NCI-H2227 (cell line): ENCODE results near the gene SOD2.
A peak's percentile ranks its signal among the peaks of the same experiment; 100 is the strongest.
"Not testable (repeated sequence)": the region's sequence is repeated elsewhere in the genome, so short reads cannot be mapped to it uniquely, and the experiment has no call there.

Experiments used
- DNase-seq: peaks from one replicate; lab custom pipeline; 2025; ENCODE audit not compliant: unreplicated experiment; lab: John Stamatoyannopoulos, UW

Gene SOD2

GRCh38 chr6:159716247-159717096 is 23.4 kb upstream of the SOD2 start:
- DNase-seq, result no peak

DNA sequence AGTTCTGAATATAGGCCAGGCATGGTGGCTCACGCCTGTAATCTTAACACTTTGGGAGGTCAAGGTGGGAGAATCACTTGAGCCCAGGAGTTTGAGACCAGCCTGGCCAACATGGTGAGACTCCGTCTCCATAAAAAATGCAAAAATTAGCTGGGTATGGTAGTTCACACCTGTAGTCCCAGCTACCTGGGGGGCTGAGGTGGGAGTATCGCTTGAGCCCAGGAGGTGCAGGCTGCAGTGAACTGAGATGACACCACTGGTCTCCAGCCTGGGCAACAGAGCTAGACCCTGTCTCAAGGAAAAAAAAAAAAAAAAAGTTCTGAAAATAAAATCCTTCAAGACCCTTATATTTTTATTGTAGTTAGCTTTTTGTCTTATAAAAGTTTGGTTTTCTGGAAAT is 22.6 kb upstream of the SOD2 start:
- no peak for DNase-seq

GRCh38 chr6:159715166-159715565 is 22.1 kb upstream of the SOD2 start:
- no peak for DNase-seq

- DNase-seq, result no peak
Measured at GRCh38 chr6:159714404-159714803, 21.4 kb upstream of the SOD2 start.

DNA sequence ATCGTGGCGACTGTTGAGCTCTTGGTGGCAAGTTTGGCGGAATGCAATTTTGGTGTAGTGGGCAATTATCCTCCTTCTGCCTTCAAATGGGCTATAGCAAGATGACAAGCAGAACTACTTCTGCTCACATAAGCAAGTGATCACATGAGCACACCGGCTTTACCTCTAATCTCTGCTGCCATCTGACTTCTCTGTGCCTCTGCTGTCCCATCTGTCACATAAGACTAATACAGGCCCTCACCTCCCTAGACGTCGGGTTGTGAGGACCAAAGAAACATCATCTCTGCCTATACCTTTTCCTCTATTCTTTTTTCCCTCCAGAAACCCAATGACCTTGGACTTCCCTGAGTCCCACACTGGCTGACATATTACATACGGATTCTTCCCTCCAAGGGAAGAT is 20.9 kb upstream of the SOD2 start:
- DNase-seq, result no peak

- not testable (repeated sequence) for DNase-seq
Measured at GRCh38 chr6:159712389-159712788, 19.3 kb upstream of the SOD2 start.

GRCh38 chr6:159710603-159711002 is 17.6 kb upstream of the SOD2 start:
- not testable (repeated sequence) for DNase-seq

DNA sequence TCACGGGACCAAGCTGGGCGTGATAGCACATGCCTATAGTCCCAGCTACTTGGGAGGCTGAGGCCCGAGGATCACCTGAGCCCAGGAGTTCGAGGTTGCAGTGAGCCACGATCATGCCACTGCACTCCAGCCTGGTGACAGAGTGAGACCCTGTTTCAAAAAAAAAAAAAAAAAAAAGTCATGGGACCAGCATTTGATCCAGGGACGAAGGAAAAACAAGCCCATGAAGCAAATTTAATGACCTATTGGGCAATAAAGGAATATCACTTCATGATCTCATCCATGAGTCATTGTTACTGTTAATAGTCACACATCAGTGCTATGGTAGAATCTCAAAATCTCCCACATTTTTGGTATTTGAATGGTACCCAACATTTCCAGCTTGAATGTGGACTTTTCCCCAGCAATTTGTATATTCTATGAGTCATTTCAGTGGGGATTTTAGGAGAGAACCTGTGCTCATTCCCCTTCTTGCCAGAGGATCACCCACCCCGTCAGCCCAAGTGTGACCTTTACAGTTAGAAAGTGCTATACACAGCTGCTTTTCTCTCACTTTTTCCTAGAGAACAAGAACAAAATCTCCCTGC is 8.5 kb upstream of the SOD2 start:
- no peak for DNase-seq

GRCh38 chr6:159700970-159701369 is 7.9 kb upstream of the SOD2 start:
- DNase-seq, result no peak

- no peak for DNase-seq
Measured at GRCh38 chr6:159695984-159696383, 2.9 kb upstream of the SOD2 start.

GRCh38 chr6:159693894-159694545 is 979 bp upstream of the SOD2 start:
- DNase-seq, result peak; percentile 30

- peak; percentile 27 for DNase-seq
Measured at GRCh38 chr6:159692303-159693127, 526 bp downstream of the SOD2 start.

DNA sequence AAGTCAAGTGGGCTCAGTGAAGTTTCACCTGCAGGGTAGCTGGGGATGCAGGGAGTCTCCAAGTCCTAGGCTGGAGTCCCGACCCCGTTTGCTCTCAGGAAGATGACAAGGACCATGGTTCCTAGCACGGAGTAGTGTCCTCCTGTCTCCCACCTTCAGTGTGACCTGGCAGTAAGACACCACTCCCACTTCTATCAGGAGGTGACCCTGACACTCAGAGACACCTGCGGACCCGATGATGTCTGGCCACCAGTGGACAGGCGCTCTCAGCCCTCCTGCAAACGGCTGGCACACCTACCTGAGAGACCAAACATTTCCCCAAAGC is 1.1 kb downstream of the SOD2 start:
- DNase-seq, result no peak

- DNase-seq, result peak; percentile 49
Measured at GRCh38 chr6:159691133-159691962, 1.7 kb downstream of the SOD2 start.

- not testable (repeated sequence) for DNase-seq
Measured at GRCh38 chr6:159690135-159690534, 2.9 kb downstream of the SOD2 start.

- DNase-seq, result no peak
Measured at GRCh38 chr6:159689001-159689400, 4.0 kb downstream of the SOD2 start.

- no peak for DNase-seq
Measured at GRCh38 chr6:159688266-159688905, 4.7 kb downstream of the SOD2 start.

DNA sequence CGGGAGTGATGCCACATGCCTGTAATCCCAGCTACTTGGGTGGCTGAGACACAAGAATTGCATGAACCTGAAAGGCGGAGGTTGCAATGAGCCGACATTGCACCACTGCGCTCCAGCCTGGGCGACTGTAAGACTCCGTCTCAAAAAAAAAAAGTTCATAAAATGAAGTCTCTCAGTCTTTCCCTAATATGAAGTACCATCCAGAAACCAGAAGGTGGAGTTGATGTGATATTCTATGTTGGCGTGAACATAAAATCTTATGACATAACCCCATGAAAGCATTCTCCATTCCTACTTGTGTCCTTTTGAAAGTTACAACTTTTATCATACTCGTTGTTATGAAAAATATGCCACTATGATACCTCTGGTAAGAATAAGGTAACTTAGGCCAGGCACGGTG is 5.7 kb downstream of the SOD2 start:
- DNase-seq, result no peak

DNA sequence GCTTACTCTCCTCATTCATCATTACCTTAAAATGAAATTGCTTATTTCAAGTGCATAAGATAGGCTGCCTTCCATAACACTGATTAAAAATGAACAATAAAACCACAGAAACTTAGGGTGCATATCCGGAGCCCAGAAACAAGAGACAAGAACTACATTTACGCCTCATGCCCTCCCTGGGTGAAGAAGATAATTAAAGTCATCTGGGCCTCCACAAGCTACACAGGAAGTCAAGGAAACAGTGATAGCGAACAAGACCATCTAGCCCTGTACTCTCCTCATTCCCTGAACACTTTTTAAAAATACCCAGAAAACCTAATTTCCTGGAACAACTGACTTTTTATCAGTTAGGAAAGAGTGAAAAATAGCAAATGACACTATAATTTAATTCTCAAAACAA is 6.3 kb downstream of the SOD2 start:
- DNase-seq, result no peak

DNA sequence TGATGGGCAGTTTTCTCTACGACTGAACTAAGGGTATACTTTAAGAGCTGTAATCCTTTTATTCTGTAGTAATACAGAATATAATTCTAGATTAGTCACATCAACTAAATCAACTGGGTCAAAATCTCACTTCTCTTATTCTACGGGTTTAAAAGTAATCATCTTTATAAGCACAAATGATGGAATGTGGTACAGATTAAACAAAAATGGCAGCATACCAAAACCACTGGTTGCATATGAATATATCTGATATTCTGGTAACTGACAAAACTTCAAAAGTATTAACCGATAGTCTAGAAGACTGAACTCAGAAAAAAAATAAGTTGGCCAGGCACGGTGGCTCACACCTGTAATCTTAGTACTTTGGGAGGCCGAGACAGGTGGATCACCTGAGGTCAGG is 7.0 kb downstream of the SOD2 start:
- no peak for DNase-seq
